Pancreas (tissue), 10 donors: ENCODE measurements around the gene GPR34. TPM values are rescaled to one million over a fixed set of nuclear protein-coding genes. Genes with fewer than 3 reads are reported as not detected.

Experiments
- ATAC-seq, 4 donors: fragments of 200-7000 bp; cut with Tn5 transposase; one replicate each; pipeline versions ENCODE4 v1.8.0 to v1.9.1; 2020; ENCODE audit warnings: mild to moderate bottlenecking in 4 of 4, moderate library complexity in 4 of 4
- DNase-seq, 6 donors: peaks; one replicate each; pipeline ENCODE4 v3.0.0-alpha.2; 2020
- FAIRE-seq: peaks from 2 replicates; lab custom pipeline; 2012; peaks lifted over from hg19 to GRCh38; lab: Jason Lieb, UNC
- H3K27ac ChIP-seq, 4 donors: fragments of 200-600 bp; sonication (generic); 1 replicate in 3 of 4; 2 replicates in 1 of 4; pipeline versions ENCODE4 v1.5.0 to v1.8.0; 2020
- H3K27me3 ChIP-seq, 4 donors: fragments of 200-600 bp; one replicate each; pipeline ENCODE4 v1.8.0; 2021
- H3K36me3 ChIP-seq, 3 donors: fragments of 200-600 bp; sonication (generic) in 1 of 3; one replicate each; pipeline versions ENCODE4 v1.5.0 to v1.8.0; 2020 to 2021
- H3K4me1 ChIP-seq, 3 donors: fragments of 200-600 bp; one replicate each; pipeline ENCODE4 v1.8.0; 2021
- H3K4me3 ChIP-seq, 4 donors: fragments of 200-600 bp; sonication (generic) in 2 of 4; one replicate each; pipeline versions ENCODE4 v1.5.0 to v1.8.0; 2020 to 2021
- H3K9me3 ChIP-seq, 4 donors: fragments of 200-600 bp; one replicate each; pipeline ENCODE4 v1.8.0; 2021
- CTCF ChIP-seq, 4 donors: fragments of 200-600 bp; sonication (generic) in 3 of 4; IDR thresholded peaks; one replicate each; pipeline versions ENCODE4 v1.5.0 to v1.8.0; 2021; ENCODE audit warnings: antibody characterized with exemption in 4 of 4
- WGBS, 2 donors: extraction: QIAGEN DNeasy Blood & Tissue Kit; methylation state at CpG; one replicate each; pipeline ENCODE4 v1.1.7; 2013; 5-methylcytosine and 5-hydroxymethylcytosine counted together
- intact Hi-C, 3 donors: fragments of 100-400 bp; cut with DNase I; formaldehyde crosslinking; loops; one replicate each; pipeline versions ENCODE4 v1.11.1 to v1.14.2; 2022
- polyA plus RNA-seq, 2 donors: library from polyadenylated mRNA; stranded (reverse); fragments of 200-250 nt; gene quantifications; one replicate each; pipeline ENCODE4 v1.2.3, GENCODE V29; 2013
- total RNA-seq, 6 donors: library from RNA; stranded (reverse); fragmentation: NEBNext Ultra II Directional in 4 of 6; extraction: Animal tissue kit (Norgen Biotek cat#: 25700) in 4 of 6; gene quantifications; one replicate each; pipeline versions ENCODE4 v1.2.1 to v1.2.4, GENCODE V29; 2021 to 2023
- donor health status: healthy with polysubstance abuse.
- donor health status: DM: no; HTN: no; CAD: no; lungs with moderate emphysema.
- donor health status: DM: no; HTN: no; CAD: no.
- donor health status: control.
- donor health status: control.
- donor health status: Bipolar disorder and iron deficiency.
- donor health status: DM: yes; HTN: yes; CAD: no.
- donor health status: DM: no; HTN: no; CAD: no.
- donor health status: DM: no; HTN: no; CAD: no.
- donor health status: DM: yes; HTN: yes; CAD: no.

The GPR34 gene
- total and polyA plus RNA-seq, 8 donors = 0.46 to 16.1 (median 0.99) TPM

GRCh38 chrX:41730081-41730480, 41.3 kb downstream of the GPR34 start:
- intact Hi-C loops = no loop called here
- H3K27ac ChIP-seq = no peak overlapping the region
- no peaks in the 10 kb centered on the region for H3K4me1 ChIP-seq
- FAIRE-seq = no peak
- H3K4me3 ChIP-seq = no peak overlapping the region
- DNase-seq = no peak
- WGBS, 2 donors = 71% methylated on average over 2 of the region's 2 CpGs
- H3K9me3 ChIP-seq = no peaks in the 10 kb centered on the region
- ATAC-seq = no peak
- no peaks in the 10 kb centered on the region for H3K36me3 ChIP-seq
- peaks cover 0 to 1% (median 0%) of the 10 kb centered on the region in 4 donors for H3K27me3 ChIP-seq
- TF ChIP-seq CTCF (IDR thresholded peaks at IDR 0.05) = no peak

GRCh38 chrX:41732260-41732659, 43.5 kb downstream of the GPR34 start:
- H3K36me3 ChIP-seq = no peaks in the 10 kb centered on the region
- no peak overlapping the region for H3K4me3 ChIP-seq
- no peak for TF ChIP-seq CTCF (IDR thresholded peaks at IDR 0.05)
- no peak overlapping the region for H3K27ac ChIP-seq
- no peak for ATAC-seq
- peaks cover 0 to 5% (median 2%) of the 10 kb centered on the region in 4 donors for H3K27me3 ChIP-seq
- no peak for FAIRE-seq
- intact Hi-C loops = no loop called here
- no peaks in the 10 kb centered on the region for H3K9me3 ChIP-seq
- 95 to 98% methylated on average over 2 of the region's 2 CpGs for WGBS, 2 donors
- DNase-seq = no peak
- no peaks in the 10 kb centered on the region for H3K4me1 ChIP-seq

- intact Hi-C loops = no loop called here
- DNase-seq (no peak), FAIRE-seq (no peak), ATAC-seq (no peak)
- Histone ChIP-seq H3K27me3 (peaks cover 0 to 7% (median 2%) of the 10 kb centered on the region in 4 donors), H3K9me3 (no peaks in the 10 kb centered on the region), H3K4me3 (no peak overlapping the region), H3K27ac (no peak overlapping the region), H3K4me1 (no peaks in the 10 kb centered on the region), H3K36me3 (no peaks in the 10 kb centered on the region)
- TF ChIP-seq CTCF (IDR thresholded peaks at IDR 0.05) = no peak
- 67 to 95% methylated on average over 1 of the region's 1 CpG for WGBS, 2 donors
Measured at GRCh38 chrX:41733939-41734338, 45.2 kb downstream of the GPR34 start.

- Histone ChIP-seq H3K27me3 (peaks cover 0 to 7% (median 2%) of the 10 kb centered on the region in 4 donors), H3K27ac (no peak overlapping the region), H3K36me3 (no peaks in the 10 kb centered on the region), H3K9me3 (no peaks in the 10 kb centered on the region), H3K4me1 (no peaks in the 10 kb centered on the region), H3K4me3 (no peak overlapping the region)
- WGBS, 2 donors = 28 to 54% methylated on average over 1 of the region's 1 CpG
- no peak for FAIRE-seq
- no peak for ATAC-seq
- intact Hi-C loops = no loop called here
- no peak for TF ChIP-seq CTCF (IDR thresholded peaks at IDR 0.05)
- no peak for DNase-seq
Measured at GRCh38 chrX:41734530-41734929, 45.8 kb downstream of the GPR34 start.

- no peak for ATAC-seq
- Histone ChIP-seq H3K4me3 (no peak overlapping the region), H3K9me3 (no peaks in the 10 kb centered on the region), H3K27ac (no peak overlapping the region), H3K4me1 (no peaks in the 10 kb centered on the region), H3K36me3 (no peaks in the 10 kb centered on the region), H3K27me3 (peaks cover 0 to 7% (median 2%) of the 10 kb centered on the region in 4 donors)
- FAIRE-seq = no peak
- no peak for DNase-seq
- 63 to 68% methylated on average over 7 of the region's 7 CpGs for WGBS, 2 donors
- TF ChIP-seq CTCF (IDR thresholded peaks at IDR 0.05) = no peak
- intact Hi-C loops = no loop called here
Measured at GRCh38 chrX:41737065-41737464, 48.3 kb downstream of the GPR34 start.
